Stimulated activated effector memory CD8-positive, alpha-beta T cell treated with anti-CD3 and anti-CD28 coated beads, Interleukin-12 subunit alpha, Interleukin-12 subunit beta, amount 100 ng/mL, for 72 hours (primary cell): ENCODE results near the gene SHISAL1.

Source experiments
- ATAC-seq: fragments of 150-1000 bp; cut with Tn5 transposase; 2 replicates; pipeline ENCODE4 v1.10.0; 2021
- DNase-seq, 2 donors: peaks; one replicate each; pipeline ENCODE4 v3.0.0; 2021 to 2022; ENCODE audit warnings: low spot score in 2 of 2
- H3K27ac Mint-ChIP-seq: one replicate; pipeline ENCODE4 v1.8.0; 2022; ENCODE audit warnings: mild to moderate bottlenecking, mixed read lengths
- H3K36me3 Mint-ChIP-seq: one replicate; pipeline ENCODE4 v1.8.0; 2022; ENCODE audit warnings: mild to moderate bottlenecking, mixed read lengths
- H3K4me1 Mint-ChIP-seq: one replicate; pipeline ENCODE4 v1.8.0; 2022; ENCODE audit warnings: mixed read lengths
- H3K4me3 Mint-ChIP-seq: one replicate; pipeline ENCODE4 v1.8.0; 2022; ENCODE audit warnings: mild to moderate bottlenecking, mixed read lengths
- H3K9me3 Mint-ChIP-seq: one replicate; pipeline ENCODE4 v1.8.0; 2022; ENCODE audit warnings: mixed read lengths

The SHISAL1 gene

DNA sequence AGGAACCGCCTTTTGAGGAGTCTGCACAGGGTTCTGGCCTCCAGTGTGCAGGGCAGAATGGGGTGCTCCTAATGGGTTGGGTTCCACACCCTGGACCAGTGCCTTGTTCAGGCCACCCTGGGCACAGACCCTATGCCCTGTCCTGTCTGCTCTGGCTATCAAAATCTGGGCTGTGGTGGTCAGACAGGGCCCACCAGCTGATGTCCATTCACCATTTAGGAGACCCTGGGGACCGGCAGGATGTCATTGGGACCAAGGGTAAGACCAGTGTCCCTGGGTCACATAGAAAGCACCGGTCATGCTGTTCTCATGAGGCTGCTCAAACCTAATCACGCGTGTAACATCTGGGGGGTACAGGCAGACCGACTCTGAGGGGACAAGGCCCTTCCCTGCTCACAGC is 94.7 kb downstream of the SHISAL1 start:
- ATAC-seq (no peak), DNase-seq (no peak)
- H3K9me3 Mint-ChIP-seq = no peaks in the 10 kb centered on the region
- H3K4me3 Mint-ChIP-seq = no peak overlapping the region
- no peak overlapping the region for H3K27ac Mint-ChIP-seq
- H3K36me3 Mint-ChIP-seq = peaks cover 5% of the 10 kb centered on the region
- no peaks in the 10 kb centered on the region for H3K4me1 Mint-ChIP-seq

DNA sequence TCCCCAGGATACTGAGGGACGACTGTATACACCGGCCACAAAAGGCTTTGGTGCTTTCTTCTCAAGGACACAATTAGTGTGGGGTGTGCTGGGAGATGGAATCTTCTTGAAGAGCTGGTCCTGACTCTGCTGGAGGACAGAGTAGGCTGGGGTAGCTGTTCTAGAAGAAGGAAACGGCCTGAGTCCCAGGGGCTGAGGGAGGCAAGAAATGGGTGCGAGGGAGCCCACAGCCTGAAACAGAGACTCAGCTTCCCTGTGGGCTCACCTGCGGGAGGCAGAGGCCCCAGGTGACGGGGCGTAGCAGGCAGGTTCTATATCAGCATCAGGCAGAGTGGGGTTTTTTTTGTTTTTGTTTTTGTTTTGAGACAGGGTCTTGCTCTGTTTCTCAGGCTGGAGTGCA is 95.4 kb downstream of the SHISAL1 start:
- H3K9me3 Mint-ChIP-seq = no peaks in the 10 kb centered on the region
- ATAC-seq (no peak), DNase-seq (no peak)
- H3K27ac Mint-ChIP-seq = no peak overlapping the region
- no peaks in the 10 kb centered on the region for H3K4me1 Mint-ChIP-seq
- peaks cover 5% of the 10 kb centered on the region for H3K36me3 Mint-ChIP-seq
- H3K4me3 Mint-ChIP-seq = no peak overlapping the region

DNA sequence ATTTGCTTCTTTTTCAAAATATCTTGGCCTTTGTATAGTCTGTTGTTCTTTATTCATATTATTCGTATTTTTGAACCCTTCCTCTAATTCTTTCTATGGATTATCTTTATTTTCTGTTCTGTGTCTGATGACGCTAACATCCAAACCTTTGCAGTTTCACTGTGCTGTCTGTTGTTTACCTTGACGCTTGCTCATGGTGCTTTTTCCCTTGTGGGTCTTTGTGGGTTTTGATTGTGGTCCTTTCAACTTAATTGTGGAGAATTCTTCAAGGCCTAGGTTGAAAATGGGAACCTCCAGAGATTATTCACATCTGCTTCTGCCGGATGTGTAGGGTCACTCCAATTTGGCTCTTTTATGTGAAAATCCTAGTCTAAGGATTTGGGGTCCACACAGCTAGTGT is 97.5 kb downstream of the SHISAL1 start:
- H3K9me3 Mint-ChIP-seq = no peaks in the 10 kb centered on the region
- DNase-seq (no peak), ATAC-seq (no peak)
- H3K4me1 Mint-ChIP-seq = peaks cover 12% of the 10 kb centered on the region
- H3K27ac Mint-ChIP-seq = no peak overlapping the region
- H3K36me3 Mint-ChIP-seq = peaks cover 5% of the 10 kb centered on the region
- no peak overlapping the region for H3K4me3 Mint-ChIP-seq

DNA sequence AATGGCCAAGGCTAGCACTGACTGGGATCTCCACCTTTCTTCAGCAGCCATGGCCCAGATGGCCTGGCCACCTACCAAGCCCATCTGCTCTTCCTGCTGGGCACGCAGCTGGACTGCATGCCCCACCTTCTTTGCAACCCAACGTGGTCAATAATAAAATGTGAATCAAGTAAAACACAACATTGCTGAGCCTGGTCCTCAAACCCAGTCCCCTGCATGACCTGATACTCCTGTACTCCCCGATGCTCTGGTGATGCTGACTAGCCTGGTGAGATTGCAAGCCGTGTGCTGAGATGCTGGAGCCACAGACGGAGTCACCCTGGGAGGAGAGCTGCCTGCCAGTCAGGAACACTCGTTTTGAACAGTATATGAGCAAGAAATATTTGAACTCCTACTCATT is 98.0 kb downstream of the SHISAL1 start:
- no peak for DNase-seq
- peaks cover under 1% of the 10 kb centered on the region for H3K9me3 Mint-ChIP-seq
- H3K27ac Mint-ChIP-seq = no peak overlapping the region
- peaks cover 5% of the 10 kb centered on the region for H3K36me3 Mint-ChIP-seq
- H3K4me1 Mint-ChIP-seq = peaks cover 12% of the 10 kb centered on the region
- no peak for ATAC-seq
- H3K4me3 Mint-ChIP-seq = no peak overlapping the region

DNA sequence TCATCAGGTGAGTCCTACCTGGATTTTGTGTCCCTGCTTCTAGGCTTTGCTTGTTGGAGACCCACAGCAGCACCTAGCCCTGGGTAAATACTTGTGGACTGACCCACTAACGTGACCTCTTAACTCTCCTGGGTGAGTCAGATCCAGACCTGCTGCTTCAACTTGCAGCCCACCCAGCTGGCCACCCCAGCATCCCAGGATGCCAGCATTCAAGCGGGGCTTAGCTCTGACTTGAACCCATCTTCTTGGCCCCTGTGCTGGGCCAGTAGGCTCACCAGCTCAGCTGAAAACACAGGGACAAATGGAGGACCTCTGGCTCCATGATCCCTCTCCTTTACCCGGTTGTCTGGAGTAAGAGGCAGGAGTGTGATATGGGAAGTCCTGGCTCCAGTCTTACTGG is 98.6 kb downstream of the SHISAL1 start:
- H3K4me1 Mint-ChIP-seq = peaks cover 12% of the 10 kb centered on the region
- peaks cover 4% of the 10 kb centered on the region for H3K9me3 Mint-ChIP-seq
- no peak overlapping the region for H3K27ac Mint-ChIP-seq
- ATAC-seq = no peak
- no peak for DNase-seq
- peaks cover 5% of the 10 kb centered on the region for H3K36me3 Mint-ChIP-seq
- H3K4me3 Mint-ChIP-seq = no peak overlapping the region

DNA sequence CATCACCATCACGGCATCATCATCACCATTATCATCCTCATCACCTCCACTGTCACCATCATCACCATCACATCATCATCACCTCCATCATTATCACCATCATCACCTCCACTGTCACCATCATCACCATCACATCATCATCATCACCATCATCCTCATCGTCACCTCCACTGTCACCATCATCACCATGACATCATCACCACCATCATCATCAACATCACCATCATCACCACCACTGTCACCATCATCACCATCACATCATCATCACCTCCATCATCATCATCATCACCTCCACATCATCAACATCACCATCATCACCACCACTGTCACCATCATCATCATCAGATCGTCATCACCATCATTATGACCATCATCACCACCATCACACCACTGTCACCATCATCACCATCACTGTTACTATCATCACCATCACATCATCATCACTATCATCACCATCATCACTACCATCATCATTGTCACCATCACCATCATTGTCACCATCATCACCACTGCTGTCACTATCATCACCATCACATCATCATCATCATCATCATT is 99.2 kb downstream of the SHISAL1 start:
- DNase-seq = no peak
- Mint-ChIP-seq H3K27ac (no peak overlapping the region), H3K9me3 (peaks cover 4% of the 10 kb centered on the region), H3K36me3 (peaks cover 5% of the 10 kb centered on the region), H3K4me1 (peaks cover 12% of the 10 kb centered on the region), H3K4me3 (no peak overlapping the region)
- peak; percentile 46 for ATAC-seq

DNA sequence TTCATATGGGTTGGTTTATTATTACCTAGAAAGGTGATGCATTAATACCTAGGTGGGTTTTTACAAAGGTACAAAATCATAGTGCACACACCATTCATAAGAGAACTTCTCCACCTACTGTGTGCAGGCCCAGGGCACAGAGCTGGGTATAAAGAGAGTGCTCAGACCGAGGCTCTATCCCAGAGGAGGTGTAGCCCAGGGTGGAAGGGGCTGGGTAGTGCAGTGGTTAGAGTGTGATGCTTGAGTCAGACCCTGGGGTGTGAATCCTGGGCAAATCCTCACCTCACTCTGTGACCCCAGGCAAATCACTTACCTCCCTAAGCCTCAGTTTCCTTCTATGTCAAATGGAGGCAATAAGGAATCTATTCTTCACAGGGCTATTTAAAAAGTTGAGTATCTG is 99.8 kb downstream of the SHISAL1 start:
- peaks cover 16% of the 10 kb centered on the region for H3K4me1 Mint-ChIP-seq
- no peak overlapping the region for H3K27ac Mint-ChIP-seq
- no peak overlapping the region for H3K4me3 Mint-ChIP-seq
- DNase-seq (no peak), ATAC-seq (no peak)
- peaks cover 4% of the 10 kb centered on the region for H3K9me3 Mint-ChIP-seq
- H3K36me3 Mint-ChIP-seq = peaks cover 5% of the 10 kb centered on the region

DNA sequence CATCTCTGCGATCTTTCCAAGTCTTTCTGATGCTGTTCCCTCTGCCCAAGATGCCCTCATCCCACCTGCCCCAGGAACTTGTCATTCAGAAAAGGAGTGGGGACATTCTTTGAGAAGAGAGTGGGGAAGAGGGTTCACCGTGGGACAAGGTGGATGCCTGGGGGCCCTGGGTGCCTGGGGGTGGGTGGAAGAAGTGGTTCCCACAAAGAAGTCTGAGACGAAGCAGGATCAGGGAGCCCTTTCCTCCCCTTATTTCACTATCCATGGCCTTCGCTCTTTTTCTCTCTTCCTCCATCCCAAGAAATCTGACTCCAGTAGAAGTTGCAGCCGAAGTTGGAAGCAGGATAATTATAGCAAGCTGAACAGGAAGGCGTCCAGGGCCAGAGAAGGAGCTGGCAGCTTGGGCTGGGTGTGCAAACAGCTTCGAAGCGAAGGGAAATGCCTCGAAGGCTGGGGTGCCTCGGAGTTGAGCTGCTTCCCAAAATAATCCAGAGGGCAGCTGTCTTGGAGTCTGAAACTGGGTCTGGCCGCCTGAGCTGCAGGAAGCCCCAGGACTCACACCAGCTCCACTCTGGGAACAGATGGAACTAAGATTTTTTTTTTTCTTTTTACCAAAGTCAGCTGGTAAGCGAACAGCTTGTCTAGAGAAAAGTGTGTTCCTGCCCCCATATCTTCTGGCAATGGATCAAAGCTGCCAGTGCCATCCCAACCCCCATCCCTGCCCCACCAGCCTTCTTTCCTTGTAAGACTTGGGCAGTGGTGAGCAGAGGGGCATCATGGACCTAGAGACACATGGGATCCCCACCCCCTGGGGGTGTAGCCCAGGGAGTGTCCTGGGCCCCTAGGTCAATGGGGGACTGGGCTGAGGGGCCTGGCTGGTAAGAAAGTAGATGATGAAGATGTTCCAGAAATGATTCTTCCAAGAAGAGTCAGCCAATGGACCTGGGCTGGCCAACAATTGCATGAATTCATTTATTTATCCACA is 100.5 kb downstream of the SHISAL1 start:
- Mint-ChIP-seq H3K4me1 (peaks cover 19% of the 10 kb centered on the region), H3K36me3 (peaks cover 2% of the 10 kb centered on the region), H3K9me3 (peaks cover 4% of the 10 kb centered on the region), H3K27ac (no peak overlapping the region), H3K4me3 (no peak overlapping the region)
- no peak for ATAC-seq
- DNase-seq = no peak

DNA sequence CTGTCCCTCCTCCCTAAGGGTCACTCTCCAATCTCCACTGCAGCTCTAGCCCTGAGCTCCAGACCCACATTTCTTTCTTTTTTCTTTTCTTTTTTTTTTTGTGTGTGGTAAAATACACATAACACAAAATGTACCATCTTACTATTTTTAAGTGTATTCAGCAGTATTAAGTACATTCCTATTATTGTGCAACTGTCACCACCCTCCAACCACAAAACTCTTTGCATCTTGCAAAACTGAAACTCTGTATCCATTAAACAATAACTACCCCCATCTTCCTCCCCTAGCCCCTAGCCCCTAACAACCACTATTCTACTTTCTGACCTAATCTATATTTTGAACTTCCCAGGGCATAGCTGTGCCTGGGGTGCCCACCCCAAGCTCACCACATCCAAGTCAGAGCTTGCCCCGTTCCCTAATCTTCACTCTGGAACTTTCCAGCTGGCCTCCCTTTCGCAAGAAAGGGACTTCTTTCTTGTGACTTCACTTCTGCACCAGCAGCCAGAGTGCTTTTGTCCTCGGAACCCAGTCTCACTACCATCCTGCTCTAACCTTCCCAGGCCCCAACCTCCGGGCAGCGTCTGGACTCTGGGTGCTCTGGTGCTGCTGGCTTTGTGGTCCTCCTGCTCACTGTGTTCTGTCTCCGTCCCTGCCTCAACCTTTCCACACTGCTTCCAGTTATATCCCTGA is 101.3 kb downstream of the SHISAL1 start:
- DNase-seq = no peak
- H3K27ac Mint-ChIP-seq = no peak overlapping the region
- H3K4me3 Mint-ChIP-seq = no peak overlapping the region
- H3K9me3 Mint-ChIP-seq = peaks cover 4% of the 10 kb centered on the region
- peaks cover 19% of the 10 kb centered on the region for H3K4me1 Mint-ChIP-seq
- ATAC-seq = no peak
- H3K36me3 Mint-ChIP-seq = no peaks in the 10 kb centered on the region

DNA sequence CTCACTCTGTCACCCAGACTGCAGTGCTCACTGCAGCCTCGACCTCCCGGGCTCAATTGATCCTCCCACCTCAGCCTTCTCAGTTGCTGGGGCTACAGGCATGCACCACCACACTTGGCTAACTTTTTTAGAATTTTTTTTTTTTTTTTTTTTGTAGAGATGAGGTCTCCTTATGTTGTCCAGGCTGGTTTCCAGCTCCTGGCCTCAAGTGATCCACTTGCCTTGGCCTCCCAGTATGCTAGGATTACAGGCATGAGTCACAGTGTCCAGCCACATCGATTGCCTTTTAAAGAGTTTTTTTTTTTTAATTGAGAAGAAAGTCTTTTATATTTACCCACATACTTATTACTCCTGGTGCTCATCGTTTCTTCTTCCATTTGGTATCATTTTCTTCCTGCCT is 102.0 kb downstream of the SHISAL1 start:
- ATAC-seq (no peak), DNase-seq (no peak)
- Mint-ChIP-seq H3K4me3 (no peak overlapping the region), H3K36me3 (no peaks in the 10 kb centered on the region), H3K4me1 (peaks cover 19% of the 10 kb centered on the region), H3K9me3 (peaks cover 4% of the 10 kb centered on the region), H3K27ac (no peak overlapping the region)

DNA sequence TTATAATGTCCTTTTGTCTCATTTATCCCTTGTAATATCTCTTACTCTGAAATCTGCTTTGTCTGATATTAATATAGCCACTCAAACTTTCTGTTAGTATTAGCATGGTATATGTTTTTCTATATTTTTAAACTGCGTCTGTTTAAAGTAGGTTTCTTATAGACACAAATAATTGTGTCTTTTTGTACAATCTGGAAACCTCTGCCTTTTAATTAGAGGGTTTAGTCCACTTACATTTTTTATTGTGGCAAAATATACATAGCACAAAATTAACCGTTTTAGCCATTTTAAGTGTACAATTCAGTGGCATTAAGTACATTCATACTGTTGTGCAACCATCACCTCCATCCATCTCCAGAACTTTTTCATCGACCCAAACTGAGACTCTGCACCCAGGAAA is 103.4 kb downstream of the SHISAL1 start:
- H3K4me1 Mint-ChIP-seq = peaks cover 19% of the 10 kb centered on the region
- H3K9me3 Mint-ChIP-seq = peaks cover 4% of the 10 kb centered on the region
- H3K27ac Mint-ChIP-seq = no peak overlapping the region
- H3K4me3 Mint-ChIP-seq = no peak overlapping the region
- no peaks in the 10 kb centered on the region for H3K36me3 Mint-ChIP-seq
- DNase-seq (no peak), ATAC-seq (no peak)

DNA sequence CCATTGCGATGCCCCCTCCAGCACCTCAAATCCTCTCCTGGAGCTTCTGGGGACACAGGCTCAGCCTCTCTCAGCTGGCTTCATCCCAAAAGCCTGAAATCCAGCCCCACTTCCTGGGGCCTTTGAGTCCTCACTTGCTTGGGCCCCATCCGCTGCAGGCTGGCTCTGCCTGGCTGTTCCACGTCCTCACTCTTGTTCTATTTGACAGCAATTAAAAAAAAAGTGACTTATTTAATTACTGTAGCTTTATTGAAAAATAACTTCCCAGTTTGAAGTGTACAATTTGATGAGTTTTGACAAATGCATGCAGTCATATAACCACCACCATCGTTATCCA is 104.8 kb downstream of the SHISAL1 start:
- H3K9me3 Mint-ChIP-seq = peaks cover 4% of the 10 kb centered on the region
- DNase-seq = no peak
- peaks cover 2% of the 10 kb centered on the region for H3K36me3 Mint-ChIP-seq
- H3K4me3 Mint-ChIP-seq = no peak overlapping the region
- no peak for ATAC-seq
- H3K4me1 Mint-ChIP-seq = peaks cover 19% of the 10 kb centered on the region
- H3K27ac Mint-ChIP-seq = no peak overlapping the region

DNA sequence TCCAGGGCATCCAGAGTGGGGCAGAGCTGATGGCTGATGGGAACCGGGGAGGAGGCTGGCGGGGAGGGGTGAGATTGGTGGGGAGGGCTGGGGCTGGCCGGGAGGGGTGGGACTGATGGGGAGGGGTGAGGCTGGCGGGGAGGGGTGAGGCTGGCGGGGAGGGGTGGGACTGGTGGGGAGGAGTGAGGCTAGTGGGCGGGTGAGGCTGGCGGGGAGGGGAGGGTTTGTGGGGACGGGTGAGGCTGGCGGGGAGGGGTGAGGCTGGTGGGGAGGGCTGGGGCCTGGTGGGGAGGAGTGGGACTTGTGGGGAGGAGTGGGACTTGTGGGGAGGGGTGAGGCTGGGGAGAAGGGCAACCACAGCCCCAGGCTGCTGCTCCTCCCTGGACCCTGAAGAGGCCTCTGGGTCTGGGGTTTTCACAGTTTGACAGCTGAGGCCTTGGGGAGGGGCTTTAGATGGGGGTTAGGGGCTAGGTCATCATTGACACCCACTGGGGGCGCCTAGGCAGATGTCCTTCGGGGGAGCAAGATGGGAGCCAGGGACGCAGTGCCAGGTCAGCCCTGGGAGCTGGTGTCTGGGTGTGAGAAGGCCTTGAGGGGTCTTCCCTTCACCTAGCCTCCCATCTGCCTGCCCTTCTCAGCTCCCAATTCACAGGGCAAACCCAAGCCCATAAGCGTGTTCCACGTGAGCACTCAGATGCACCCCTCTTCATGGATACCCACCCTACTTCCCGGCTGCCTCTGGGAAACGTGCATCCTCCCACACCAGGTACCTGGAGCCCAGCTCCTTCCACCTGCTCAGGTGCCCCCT is 105.4 kb downstream of the SHISAL1 start:
- no peak overlapping the region for H3K4me3 Mint-ChIP-seq
- peaks cover 19% of the 10 kb centered on the region for H3K4me1 Mint-ChIP-seq
- DNase-seq (no peak), ATAC-seq (no peak)
- H3K27ac Mint-ChIP-seq = no peak overlapping the region
- peaks cover 4% of the 10 kb centered on the region for H3K9me3 Mint-ChIP-seq
- H3K36me3 Mint-ChIP-seq = peaks cover 7% of the 10 kb centered on the region

DNA sequence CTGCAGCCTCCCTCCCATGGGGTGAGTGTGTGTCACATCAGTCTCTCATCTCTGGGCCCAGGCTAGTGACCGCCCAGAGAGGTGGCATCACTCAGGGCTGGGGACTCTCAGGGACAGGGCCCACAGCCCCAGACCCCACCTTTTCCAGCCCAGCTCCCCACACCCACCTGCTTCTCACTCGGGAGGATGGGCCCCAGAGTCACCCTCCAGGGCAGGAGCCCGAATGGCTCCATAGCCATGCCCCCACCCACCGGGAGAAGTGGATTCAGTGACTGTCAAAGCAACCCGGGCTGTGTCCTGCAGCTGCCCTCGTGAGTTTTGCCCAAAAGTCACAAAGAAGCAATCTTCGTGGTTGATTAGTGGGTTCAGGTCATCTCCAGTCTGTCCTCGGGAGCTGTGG is 106.1 kb downstream of the SHISAL1 start:
- peaks cover 4% of the 10 kb centered on the region for H3K9me3 Mint-ChIP-seq
- H3K36me3 Mint-ChIP-seq = peaks cover 8% of the 10 kb centered on the region
- H3K4me3 Mint-ChIP-seq = no peak overlapping the region
- DNase-seq (no peak), ATAC-seq (no peak)
- H3K4me1 Mint-ChIP-seq = peaks cover 21% of the 10 kb centered on the region
- no peak overlapping the region for H3K27ac Mint-ChIP-seq

DNA sequence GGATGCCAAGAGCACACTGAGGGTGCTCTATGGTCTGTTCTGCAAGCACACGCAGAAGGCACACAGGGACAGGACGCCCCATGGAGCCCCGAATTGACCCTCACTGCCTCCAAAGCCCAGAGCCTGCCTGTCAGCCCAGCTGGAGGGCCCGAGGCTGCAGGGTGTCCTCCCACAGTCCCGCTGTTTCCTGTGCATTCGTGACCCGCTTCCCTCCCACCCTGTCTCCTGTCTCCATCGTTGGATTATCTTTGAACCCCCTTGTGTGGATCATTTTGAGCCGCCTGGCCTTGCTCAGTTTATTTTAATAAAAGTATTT is 106.5 kb downstream of the SHISAL1 start:
- H3K9me3 Mint-ChIP-seq = peaks cover 4% of the 10 kb centered on the region
- ATAC-seq (no peak), DNase-seq (no peak)
- H3K36me3 Mint-ChIP-seq = peaks cover 8% of the 10 kb centered on the region
- H3K4me1 Mint-ChIP-seq = peaks cover 16% of the 10 kb centered on the region
- no peak overlapping the region for H3K27ac Mint-ChIP-seq
- no peak overlapping the region for H3K4me3 Mint-ChIP-seq
